IMR-90 (cell line): ENCODE measurements around the gene ADAMTS17. TPM values are rescaled to one million over a fixed set of nuclear protein-coding genes. Genes with fewer than 3 reads are reported as not detected.

Source experiments
- ATAC-seq: fragments of 200-7000 bp; cut with Tn5 transposase; 2 replicates; pipeline ENCODE4 v1.9.1; 2020; ENCODE audit warnings: low read depth, mild to moderate bottlenecking, moderate library complexity
- BruUV-seq: library from RNA; stranded (reverse); fragments of 400-500 nt; replicated peaks from 2 replicates; lab custom pipeline; 2021; lab: Mats Ljungman, UMichigan
- CTCF ChIA-PET: fragments of 300-600 bp; formaldehyde crosslinking; extraction: SDS; loops from one replicate; lab custom pipeline; 2021; ENCODE audit warnings: antibody characterized with exemption; lab: Yijun Ruan, JAX
- POLR2A ChIA-PET: fragments of 300-600 bp; sonication (Branson Sonifier 250); formaldehyde crosslinking; loops from one replicate; lab custom pipeline; 2022; ENCODE audit warnings: antibody characterized with exemption; ENCODE audit not compliant: unreplicated experiment; lab: Charles Lee
- DNase-seq: peaks from one replicate; pipeline ENCODE4 v3.0.0; 2013
- H2AFZ ChIP-seq: replicated peaks from 2 replicates; pipeline ENCODE3; 2013; ENCODE audit warnings: low read length, mild to moderate bottlenecking; ENCODE audit not compliant: poor library complexity
- H2AK5ac ChIP-seq: 2 replicates; pipeline ENCODE4 v1.6.1; 2013; ENCODE audit warnings: low read depth, low read length, inconsistent platforms
- H2AK9ac ChIP-seq: replicated peaks from 2 replicates; pipeline ENCODE3; 2013; ENCODE audit warnings: mild to moderate bottlenecking, low read depth, low read length, moderate library complexity; ENCODE audit not compliant: poor library complexity
- H2BK120ac ChIP-seq: 2 replicates; pipeline ENCODE4 v1.6.1; 2013; ENCODE audit warnings: low read depth, low read length, inconsistent platforms
- H2BK15ac ChIP-seq: 3 replicates; pipeline ENCODE4 v1.6.1; 2013; ENCODE audit warnings: low read depth, low read length, inconsistent platforms
- H2BK20ac ChIP-seq: 2 replicates; pipeline ENCODE4 v1.6.1; 2013; ENCODE audit warnings: low read depth, mild to moderate bottlenecking, inconsistent platforms, low read length, moderate library complexity
- H2BK5ac ChIP-seq: 2 replicates; pipeline ENCODE4 v1.6.1; 2013; ENCODE audit warnings: mild to moderate bottlenecking, low read depth, low read length, inconsistent platforms; ENCODE audit not compliant: poor library complexity, severe bottlenecking
- H3K14ac ChIP-seq: replicated peaks from 2 replicates; pipeline ENCODE4 v1.6.1; 2013; ENCODE audit warnings: low read depth, low read length, inconsistent platforms
- H3K18ac ChIP-seq: 2 replicates; pipeline ENCODE4 v1.6.1; 2013; ENCODE audit warnings: low read depth, low read length, control low read depth
- H3K23ac ChIP-seq: 2 replicates; pipeline ENCODE4 v1.6.1; 2013; ENCODE audit warnings: low read depth, low read length, inconsistent platforms
- H3K27ac ChIP-seq: 2 replicates; pipeline ENCODE4 v1.5.1; 2013; ENCODE audit warnings: mild to moderate bottlenecking, control low read depth, low read length; ENCODE audit not compliant: insufficient read depth
- H3K27me3 ChIP-seq: 2 replicates; pipeline ENCODE4 v1.6.1; 2013; ENCODE audit warnings: low read length; ENCODE audit not compliant: control insufficient read depth, insufficient read depth
- H3K36me3 ChIP-seq: 2 replicates; pipeline ENCODE4 v1.6.1; 2013; ENCODE audit warnings: low read length, mixed read lengths; ENCODE audit not compliant: control insufficient read depth, insufficient read depth
- H3K4ac ChIP-seq: 2 replicates; pipeline ENCODE4 v1.6.1; 2013; ENCODE audit warnings: low read depth, low read length, inconsistent platforms
- H3K4me1 ChIP-seq: 2 replicates; pipeline ENCODE4 v1.6.1; 2013; ENCODE audit warnings: low read length, mixed read lengths; ENCODE audit not compliant: control insufficient read depth, insufficient read depth
- H3K4me2 ChIP-seq: 2 replicates; pipeline ENCODE4 v1.6.1; 2013; ENCODE audit warnings: low read depth, mild to moderate bottlenecking, control low read depth, low read length, moderate library complexity
- H3K4me3 ChIP-seq: 2 replicates; pipeline ENCODE4 v1.5.1; 2013; ENCODE audit warnings: low read depth, mild to moderate bottlenecking, control low read depth, low read length, moderate library complexity; ENCODE audit not compliant: insufficient read depth
- H3K56ac ChIP-seq: 2 replicates; pipeline ENCODE4 v1.6.1; 2013; ENCODE audit warnings: low read length, inconsistent platforms; ENCODE audit not compliant: insufficient read depth; ENCODE audit errors: extremely low read depth
- H3K79me1 ChIP-seq, 2 experiments: 2 replicates each; pipeline ENCODE4 v1.6.1; 2013; ENCODE audit warnings: low read length in 2 of 2, inconsistent platforms in 1 of 2, low read depth in 1 of 2
- H3K9ac ChIP-seq: 2 replicates; pipeline ENCODE4 v1.6.1; 2013; ENCODE audit warnings: low read depth, low read length, control low read depth
- H3K9me1 ChIP-seq: 2 replicates; pipeline ENCODE4 v1.6.1; 2013; ENCODE audit warnings: low read length, inconsistent platforms; ENCODE audit not compliant: insufficient read depth
- H3K9me3 ChIP-seq: 2 replicates; pipeline ENCODE4 v1.6.1; 2013; ENCODE audit warnings: low read length; ENCODE audit not compliant: control insufficient read depth, insufficient read depth
- H4K20me1 ChIP-seq: 2 replicates; pipeline ENCODE4 v1.6.1; 2013; ENCODE audit warnings: low read length, inconsistent platforms; ENCODE audit not compliant: insufficient read depth
- H4K5ac ChIP-seq: 2 replicates; pipeline ENCODE4 v1.6.1; 2013; ENCODE audit warnings: mild to moderate bottlenecking, low read depth, low read length, control low read depth
- H4K8ac ChIP-seq, 2 experiments: 2 replicates each; pipeline ENCODE4 v1.6.1; 2013; ENCODE audit warnings: low read depth in 2 of 2, low read length in 2 of 2, control low read depth in 1 of 2, inconsistent platforms in 1 of 2
- H4K91ac ChIP-seq: 2 replicates; pipeline ENCODE4 v1.6.1; 2013; ENCODE audit warnings: low read depth, low read length, inconsistent platforms; ENCODE audit not compliant: insufficient read depth
- BHLHE40 ChIP-seq: fragments of 150-350 bp; IDR thresholded peaks from 2 replicates; pipeline ENCODE4 v1.6.1; 2016; ENCODE audit warnings: mild to moderate bottlenecking, low read depth, low read length
- CEBPB ChIP-seq: IDR thresholded peaks from 2 replicates; pipeline ENCODE4 v1.6.1; 2012; ENCODE audit warnings: low read depth, low read length, improper control_type of control experiment
- CHD1 ChIP-seq: IDR thresholded peaks from 2 replicates; pipeline ENCODE4 v1.6.1; 2012; ENCODE audit warnings: low read depth, low read length, improper control_type of control experiment
- WGBS, 2 experiments: methylation state at CpG; one replicate each; pipeline versions ENCODE4 v1.1.5 to v1.1.7; 2013; ENCODE audit warnings: missing lambda C conversion rate in 2 of 2; ENCODE audit not compliant: insufficient read length in 1 of 2; ENCODE audit errors: extremely low coverage in 2 of 2; 5-methylcytosine and 5-hydroxymethylcytosine counted together
- dilution Hi-C: fragments of 300-500 bp; cut with HindIII; formaldehyde crosslinking; loops from one replicate; pipeline ENCODE4 v1.14.3; 2018; ENCODE audit warnings: low sequenced_read_pairs; ENCODE audit not compliant: unreplicated experiment
- in situ Hi-C: fragments of 300-500 bp; cut with MboI; formaldehyde crosslinking; loops from 3 replicates; pipeline ENCODE4 v1.14.3; 2019; ENCODE audit warnings: low sequenced_read_pairs, inconsistent platforms, mixed read lengths
- intact Hi-C: fragments of 100-400 bp; cut with micrococcal nuclease; formaldehyde crosslinking; loops from 2 replicates; pipeline ENCODE4 v1.10.0; 2022
- polyA plus RNA-seq, 3 experiments: library from polyadenylated mRNA; depleted of rRNA; stranded (reverse); fragments of >200 nt; gene quantifications; 2 replicates each; pipeline ENCODE4 v1.2.3, GENCODE V29; 2012; ENCODE audit warnings: low replicate concordance in 1 of 3
- total RNA-seq: library from RNA; depleted of rRNA; stranded (reverse); fragments of >200 nt; gene quantifications from 2 replicates; pipeline ENCODE4 v1.2.3, GENCODE V29; 2012
- TF ChIP-seq, protein P1 (sequence below): fragments of 150-350 bp; IDR thresholded peaks from 2 replicates; pipeline ENCODE4 v1.6.1; 2017; ENCODE audit warnings: mild to moderate bottlenecking, antibody characterized with exemption, low read length, low read depth

The ADAMTS17 gene
- total and polyA plus RNA-seq, 2 of the 4 experiments (the other 2 are of a cell fraction): 0.03 TPM; not detected in 1

DNA sequence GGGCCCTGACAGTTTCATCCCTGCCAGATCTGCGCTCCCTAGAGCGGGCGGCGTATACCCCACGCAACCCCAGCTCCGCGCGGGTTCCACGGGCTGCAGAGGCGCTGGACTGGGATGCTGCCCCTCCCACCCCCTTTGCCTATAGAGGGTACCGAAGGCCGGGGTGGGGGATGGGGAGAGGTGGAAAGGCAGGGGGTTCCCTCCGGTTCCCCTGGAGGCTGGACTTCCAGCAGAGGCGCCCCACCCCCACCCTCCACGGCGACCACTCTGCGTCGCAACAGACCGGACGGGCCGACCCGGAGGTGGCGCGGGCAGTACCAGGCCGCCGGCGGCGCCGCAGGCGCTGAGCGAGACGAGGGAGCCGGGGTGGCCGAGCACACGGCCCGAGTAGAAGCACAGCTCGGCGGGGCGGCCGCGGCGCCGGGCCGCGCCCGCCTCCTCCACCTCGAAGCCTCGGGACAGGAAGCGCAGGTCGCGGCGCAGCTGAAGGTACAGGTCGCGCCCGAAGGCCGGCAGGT is 995 bp downstream of the ADAMTS17 start:
- no peak overlapping the region for H3K4me2 ChIP-seq
- in situ Hi-C loops: no loop called here

More for the DNA sequence above, 995 bp downstream of the ADAMTS17 start:
- Histone ChIP-seq H3K27ac (no peak overlapping the region), H4K91ac (no peak overlapping the region), H3K56ac (no peak overlapping the region), H3K27me3 (peaks cover 8% of the 10 kb centered on the region), H3K9me1 (no peaks in the 10 kb centered on the region), H3K79me1 (no peaks in the 10 kb centered on the region), H2BK5ac (no peak overlapping the region), H4K5ac (no peak overlapping the region), H2BK20ac (no peak overlapping the region), H2AFZ (no peak overlapping the region), H2BK15ac (no peak overlapping the region), H3K9ac (no peak overlapping the region), H2BK120ac (no peak overlapping the region), H3K18ac (no peak overlapping the region), H4K20me1 (no peaks in the 10 kb centered on the region), H3K23ac (no peak overlapping the region), H3K4me1 (no peaks in the 10 kb centered on the region), H2AK9ac (no peak overlapping the region), H3K36me3 (no peaks in the 10 kb centered on the region), H3K4me3 (no peak overlapping the region), H3K14ac (no peak overlapping the region), H2AK5ac (no peak overlapping the region), H4K8ac (no peak overlapping the region), H3K9me3 (0 out of 2 replicates have a peak, but pooled peaks cover under 1% of the 10 kb centered on the region), H3K4ac (no peak overlapping the region)
- dilution Hi-C loops: no loop called here
- ChIA-PET CTCF (no interaction called here), POLR2A (no interaction called here)
- no peak for DNase-seq
- WGBS, 2 experiments: 6% methylated on average over 6 of the region's 56 CpGs; no CpG with 5 or more reads in 1 of the 2 experiments
- intact Hi-C loops: no loop called here
- TF ChIP-seq CHD1: no peak
- TF ChIP-seq, protein P1, sequence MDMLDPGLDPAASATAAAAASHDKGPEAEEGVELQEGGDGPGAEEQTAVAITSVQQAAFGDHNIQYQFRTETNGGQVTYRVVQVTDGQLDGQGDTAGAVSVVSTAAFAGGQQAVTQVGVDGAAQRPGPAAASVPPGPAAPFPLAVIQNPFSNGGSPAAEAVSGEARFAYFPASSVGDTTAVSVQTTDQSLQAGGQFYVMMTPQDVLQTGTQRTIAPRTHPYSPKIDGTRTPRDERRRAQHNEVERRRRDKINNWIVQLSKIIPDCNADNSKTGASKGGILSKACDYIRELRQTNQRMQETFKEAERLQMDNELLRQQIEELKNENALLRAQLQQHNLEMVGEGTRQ: no peak
- no peak for TF ChIP-seq CEBPB
- TF ChIP-seq BHLHE40: no peak
- no peak for ATAC-seq
- BruUV-seq: no TSS peak
